ENCODE results near the gene PRELID3B.

The PRELID3B gene

GRCh38 chr20:58987790-58988564 lies 54.6 kb downstream of the PRELID3B start:
- Mint-ChIP-seq H3K36me3 (ENCODE audit: insufficient read depth) (peaks cover 75% of the 10 kb centered on the region), H3K27me3 (no peaks in the 10 kb centered on the region)
- no peak for DNase-seq

GRCh38 chr20:58986968-58987517 lies 55.5 kb downstream of the PRELID3B start:
- ATAC-seq (replicated peaks) (no peak), DNase-seq (no peak)
- Mint-ChIP-seq H3K27me3 (no peaks in the 10 kb centered on the region), H3K4me3 (no peak overlapping the region), H3K9me3 (no peaks in the 10 kb centered on the region), H3K4me1 (ENCODE audit: low read depth in 2 of 2) (peaks cover 26 to 38% of the 10 kb centered on the region in 2 donors), H3K27ac (peak overlapping the region in 1 of 2 donors; percentile 4), H3K36me3 (ENCODE audit: insufficient read depth) (peaks cover 75% of the 10 kb centered on the region)

More at GRCh38 chr20:58987790-58988564, 54.6 kb downstream of the PRELID3B start:
- Mint-ChIP-seq H3K27ac (peak overlapping the region in 1 of 2 donors; percentile 23), H3K4me3 (no peak overlapping the region), H3K4me1 (ENCODE audit: low read depth in 2 of 2) (peaks cover 17 to 30% of the 10 kb centered on the region in 2 donors), H3K9me3 (no peaks in the 10 kb centered on the region)
- no peak for ATAC-seq (replicated peaks)

- H3K27ac Mint-ChIP-seq = peak overlapping the region; percentile 4 to 74
- H3K27me3 Mint-ChIP-seq = no peaks in the 10 kb centered on the region
- peaks cover 74% of the 10 kb centered on the region for H3K36me3 Mint-ChIP-seq (ENCODE audit: insufficient read depth)
- H3K4me1 Mint-ChIP-seq (ENCODE audit: low read depth in 2 of 2) = peaks cover 26 to 41% of the 10 kb centered on the region in 2 donors
- no peaks in the 10 kb centered on the region for H3K9me3 Mint-ChIP-seq
- no peak for ATAC-seq (replicated peaks)
- DNase-seq = no peak
- H3K4me3 Mint-ChIP-seq = no peak overlapping the region
Observed at GRCh38 chr20:58986286-58986967, 56.2 kb downstream of the PRELID3B start.

GRCh38 chr20:58985656-58986055 lies 56.9 kb downstream of the PRELID3B start:
- no peaks in the 10 kb centered on the region for H3K27me3 Mint-ChIP-seq
- ATAC-seq (replicated peaks) = no peak
- H3K9me3 Mint-ChIP-seq = no peaks in the 10 kb centered on the region
- H3K27ac Mint-ChIP-seq = peak overlapping the region in 1 of 2 donors; percentile 74
- no peak overlapping the region for H3K4me3 Mint-ChIP-seq
- peaks cover 26 to 41% of the 10 kb centered on the region in 2 donors for H3K4me1 Mint-ChIP-seq (ENCODE audit: low read depth in 2 of 2)
- H3K36me3 Mint-ChIP-seq (ENCODE audit: insufficient read depth) = peaks cover 71% of the 10 kb centered on the region
- DNase-seq = no peak

- peak overlapping the region in 1 of 2 donors; percentile 95 for H3K27ac Mint-ChIP-seq
- no peaks in the 10 kb centered on the region for H3K27me3 Mint-ChIP-seq
- peak overlapping the region in 1 of 2 donors; percentile 77 for H3K4me3 Mint-ChIP-seq
- ATAC-seq (replicated peaks) = no peak
- DNase-seq = no peak
- peaks cover 70% of the 10 kb centered on the region for H3K36me3 Mint-ChIP-seq (ENCODE audit: insufficient read depth)
- H3K4me1 Mint-ChIP-seq (ENCODE audit: low read depth in 2 of 2) = peaks cover 26 to 41% of the 10 kb centered on the region in 2 donors
- H3K9me3 Mint-ChIP-seq = no peaks in the 10 kb centered on the region
Observed at GRCh38 chr20:58984691-58985090, 57.9 kb downstream of the PRELID3B start.
